ENCODE data around the gene SNRPA.
A peak's percentile ranks its signal among the peaks of the same experiment; 100 is the strongest.
"Not testable (repeated sequence)": the region's sequence is repeated elsewhere in the genome, so short reads cannot be mapped to it uniquely, and the experiment has no call there.

Gene SNRPA

GRCh38 chr19:40777645-40777936 lies 26.6 kb downstream of the SNRPA start:
- Histone ChIP-seq H3K4me1 (ENCODE audit: control insufficient read depth, insufficient read depth, low read length) (peaks cover 4% of the 10 kb centered on the region; the same call in 1 of the 2 replicates), H3K36me3 (ENCODE audit: control insufficient read depth, insufficient read depth, low read length) (no peaks in the 10 kb centered on the region), H3K27me3 (ENCODE audit: control insufficient read depth, insufficient read depth, low read length) (no peaks in the 10 kb centered on the region), H3K27ac (ENCODE audit: low read length) (no peak overlapping the region), H3K9me3 (ENCODE audit: control insufficient read depth, insufficient read depth, low read length) (no peaks in the 10 kb centered on the region), H3K4me3 (ENCODE audit: low read length) (peak overlapping the region; percentile 29; the same call in 1 of the 2 replicates)
- WGBS (ENCODE audit: insufficient coverage, insufficient read length), result no CpG with 5 or more reads among the region's 10 CpGs
- no peak for DNase-seq (ENCODE audit: low read depth, low spot score)

GRCh38 chr19:40777937-40778705 lies 27.1 kb downstream of the SNRPA start, which contains the start of gene RAB4B:
Gene RAB4B (plus strand): TSS chr19:40778247. CDS start chr19:40778376, 129 bp downstream.
- WGBS (ENCODE audit: insufficient coverage, insufficient read length), result no CpG with 5 or more reads among the region's 56 CpGs
- no peak within 1 kb of the TSS for H3K27ac ChIP-seq (ENCODE audit: low read length)
- peaks cover 4% of the 10 kb centered on the region; the same call in 1 of the 2 replicates for H3K4me1 ChIP-seq (ENCODE audit: control insufficient read depth, insufficient read depth, low read length)
- peak; percentile 100 for DNase-seq (ENCODE audit: low read depth, low spot score)
- H3K9me3 ChIP-seq (ENCODE audit: control insufficient read depth, insufficient read depth, low read length), result no peaks in the 10 kb centered on the region
- H3K36me3 ChIP-seq (ENCODE audit: control insufficient read depth, insufficient read depth, low read length), result no peaks in the 10 kb centered on the region
- peak within 1 kb of the TSS; percentile 73 for H3K4me3 ChIP-seq (ENCODE audit: low read length)
- no peaks in the 10 kb centered on the region for H3K27me3 ChIP-seq (ENCODE audit: control insufficient read depth, insufficient read depth, low read length)

GRCh38 chr19:40778706-40779284 lies 27.8 kb downstream of the SNRPA start:
- no peak overlapping the region for H3K27ac ChIP-seq (ENCODE audit: low read length)
- WGBS (ENCODE audit: insufficient coverage, insufficient read length), result no CpG with 5 or more reads among the region's 7 CpGs
- DNase-seq (ENCODE audit: low read depth, low spot score), result peak; percentile 97

GRCh38 chr19:40780582-40780981 lies 29.6 kb downstream of the SNRPA start:
- no peak overlapping the region for H3K27ac ChIP-seq (ENCODE audit: low read length)
- peaks cover 4% of the 10 kb centered on the region; the same call in 1 of the 2 replicates for H3K4me1 ChIP-seq (ENCODE audit: control insufficient read depth, insufficient read depth, low read length)
- no peaks in the 10 kb centered on the region for H3K27me3 ChIP-seq (ENCODE audit: control insufficient read depth, insufficient read depth, low read length)
- H3K4me3 ChIP-seq (ENCODE audit: low read length), result no peak overlapping the region
- WGBS (ENCODE audit: insufficient coverage, insufficient read length), result no CpG with 5 or more reads among the region's 5 CpGs
- H3K36me3 ChIP-seq (ENCODE audit: control insufficient read depth, insufficient read depth, low read length), result no peaks in the 10 kb centered on the region
- H3K9me3 ChIP-seq (ENCODE audit: control insufficient read depth, insufficient read depth, low read length), result no peaks in the 10 kb centered on the region
- no peak for DNase-seq (ENCODE audit: low read depth, low spot score)

More at GRCh38 chr19:40778706-40779284, 27.8 kb downstream of the SNRPA start:
- peaks cover 4% of the 10 kb centered on the region; the same call in 1 of the 2 replicates for H3K4me1 ChIP-seq (ENCODE audit: control insufficient read depth, insufficient read depth, low read length)
- H3K27me3 ChIP-seq (ENCODE audit: control insufficient read depth, insufficient read depth, low read length), result no peaks in the 10 kb centered on the region
- H3K4me3 ChIP-seq (ENCODE audit: low read length), result peak overlapping the region; percentile 73; the same call in 1 of the 2 replicates
- no peaks in the 10 kb centered on the region for H3K36me3 ChIP-seq (ENCODE audit: control insufficient read depth, insufficient read depth, low read length)
- no peaks in the 10 kb centered on the region for H3K9me3 ChIP-seq (ENCODE audit: control insufficient read depth, insufficient read depth, low read length)

GRCh38 chr19:40781140-40781539 lies 30.1 kb downstream of the SNRPA start:
- Histone ChIP-seq H3K27ac (ENCODE audit: low read length) (no peak overlapping the region), H3K9me3 (ENCODE audit: control insufficient read depth, insufficient read depth, low read length) (no peaks in the 10 kb centered on the region), H3K36me3 (ENCODE audit: control insufficient read depth, insufficient read depth, low read length) (no peaks in the 10 kb centered on the region), H3K27me3 (ENCODE audit: control insufficient read depth, insufficient read depth, low read length) (no peaks in the 10 kb centered on the region), H3K4me3 (ENCODE audit: low read length) (no peak overlapping the region), H3K4me1 (ENCODE audit: control insufficient read depth, insufficient read depth, low read length) (peaks cover 4% of the 10 kb centered on the region; the same call in 1 of the 2 replicates)
- WGBS (ENCODE audit: insufficient coverage, insufficient read length), result no CpG with 5 or more reads among the region's 7 CpGs
- no peak for DNase-seq (ENCODE audit: low read depth, low spot score)

- Histone ChIP-seq H3K9me3 (ENCODE audit: control insufficient read depth, insufficient read depth, low read length) (no peaks in the 10 kb centered on the region), H3K4me1 (ENCODE audit: control insufficient read depth, insufficient read depth, low read length) (0 out of 2 replicates have a peak, but pooled peaks cover 4% of the 10 kb centered on the region), H3K27ac (ENCODE audit: low read length) (no peak overlapping the region), H3K36me3 (ENCODE audit: control insufficient read depth, insufficient read depth, low read length) (no peaks in the 10 kb centered on the region), H3K27me3 (ENCODE audit: control insufficient read depth, insufficient read depth, low read length) (no peaks in the 10 kb centered on the region), H3K4me3 (ENCODE audit: low read length) (no peak overlapping the region)
- WGBS (ENCODE audit: insufficient coverage, insufficient read length), result no CpG with 5 or more reads among the region's 14 CpGs
- no peak for DNase-seq (ENCODE audit: low read depth, low spot score)
Measured at GRCh38 chr19:40783711-40784110, 32.7 kb downstream of the SNRPA start.

- DNase-seq (ENCODE audit: low read depth, low spot score); H3K9me3 ChIP-seq (ENCODE audit: control insufficient read depth, insufficient read depth, low read length); H3K27ac ChIP-seq (ENCODE audit: low read length); H3K27me3 ChIP-seq (ENCODE audit: control insufficient read depth, insufficient read depth, low read length); H3K4me1 ChIP-seq (ENCODE audit: control insufficient read depth, insufficient read depth, low read length); H3K36me3 ChIP-seq (ENCODE audit: control insufficient read depth, insufficient read depth, low read length); H3K4me3 ChIP-seq (ENCODE audit: low read length): not testable (repeated sequence)
- WGBS (ENCODE audit: insufficient coverage, insufficient read length), result no CpG with 5 or more reads among the region's 2 CpGs
Measured at GRCh38 chr19:40784146-40784545, 33.1 kb downstream of the SNRPA start.

GRCh38 chr19:40785526-40785925 lies 34.5 kb downstream of the SNRPA start:
- no peak overlapping the region for H3K27ac ChIP-seq (ENCODE audit: low read length)
- no peaks in the 10 kb centered on the region for H3K36me3 ChIP-seq (ENCODE audit: control insufficient read depth, insufficient read depth, low read length)
- WGBS (ENCODE audit: insufficient coverage, insufficient read length), result no CpG with 5 or more reads among the region's 1 CpG
- H3K9me3 ChIP-seq (ENCODE audit: control insufficient read depth, insufficient read depth, low read length), result no peaks in the 10 kb centered on the region
- no peak overlapping the region for H3K4me3 ChIP-seq (ENCODE audit: low read length)
- no peaks in the 10 kb centered on the region for H3K4me1 ChIP-seq (ENCODE audit: control insufficient read depth, insufficient read depth, low read length)
- DNase-seq (ENCODE audit: low read depth, low spot score), result no peak
- H3K27me3 ChIP-seq (ENCODE audit: control insufficient read depth, insufficient read depth, low read length), result no peaks in the 10 kb centered on the region

GRCh38 chr19:40786060-40787037 lies 35.3 kb downstream of the SNRPA start:
- no peak for DNase-seq (ENCODE audit: low read depth, low spot score)
- no CpG with 5 or more reads among the region's 25 CpGs for WGBS (ENCODE audit: insufficient coverage, insufficient read length)
- no peaks in the 10 kb centered on the region for H3K9me3 ChIP-seq (ENCODE audit: control insufficient read depth, insufficient read depth, low read length)
- H3K27ac ChIP-seq (ENCODE audit: low read length), result no peak overlapping the region
- H3K4me3 ChIP-seq (ENCODE audit: low read length), result no peak overlapping the region
- H3K36me3 ChIP-seq (ENCODE audit: control insufficient read depth, insufficient read depth, low read length), result no peaks in the 10 kb centered on the region
- no peaks in the 10 kb centered on the region for H3K27me3 ChIP-seq (ENCODE audit: control insufficient read depth, insufficient read depth, low read length)
- no peaks in the 10 kb centered on the region for H3K4me1 ChIP-seq (ENCODE audit: control insufficient read depth, insufficient read depth, low read length)

GRCh38 chr19:40791349-40791748 lies 40.3 kb downstream of the SNRPA start:
- H3K4me3 ChIP-seq (ENCODE audit: low read length), result no peak overlapping the region
- no peaks in the 10 kb centered on the region for H3K27me3 ChIP-seq (ENCODE audit: control insufficient read depth, insufficient read depth, low read length)
- no peaks in the 10 kb centered on the region for H3K4me1 ChIP-seq (ENCODE audit: control insufficient read depth, insufficient read depth, low read length)
- no CpG with 5 or more reads among the region's 7 CpGs for WGBS (ENCODE audit: insufficient coverage, insufficient read length)
- DNase-seq (ENCODE audit: low read depth, low spot score), result no peak
- no peaks in the 10 kb centered on the region for H3K36me3 ChIP-seq (ENCODE audit: control insufficient read depth, insufficient read depth, low read length)
- no peaks in the 10 kb centered on the region for H3K9me3 ChIP-seq (ENCODE audit: control insufficient read depth, insufficient read depth, low read length)
- no peak overlapping the region for H3K27ac ChIP-seq (ENCODE audit: low read length)
